GM23338 (cell line): ENCODE results near the gene TMA7. TPM values are rescaled to one million over a fixed set of nuclear protein-coding genes. Genes with fewer than 3 reads are reported as not detected.

ENCODE experiments used
- ATAC-seq: fragments of 200-7000 bp; cut with Tn5 transposase; 3 replicates; pipeline ENCODE4 v1.9.1; 2020
- DNase-seq: peaks from one replicate; pipeline ENCODE4 v3.0.0-alpha.2; 2015; ENCODE audit warnings: low spot score
- H2AFZ ChIP-seq: fragments of 200-600 bp; sonication (generic); 2 replicates; pipeline ENCODE4 v1.8.0; 2016; ENCODE audit warnings: antibody characterized with exemption, mild to moderate bottlenecking, moderate library complexity
- H3F3A ChIP-seq: fragments of 200-600 bp; sonication (generic); replicated peaks from 2 replicates; pipeline ENCODE4 v1.8.0; 2017; ENCODE audit warnings: antibody characterized with exemption, mixed run types, low read depth
- H3K27ac ChIP-seq: fragments of 200-600 bp; sonication (generic); 2 replicates; pipeline ENCODE4 v1.6.1; 2016; ENCODE audit warnings: low read depth
- H3K27me3 ChIP-seq: fragments of 200-600 bp; sonication (generic); 2 replicates; pipeline ENCODE4 v1.8.0; 2016; ENCODE audit warnings: mild to moderate bottlenecking, mixed run types, moderate library complexity; ENCODE audit not compliant: insufficient read depth
- H3K36me3 ChIP-seq: fragments of 200-600 bp; sonication (generic); 2 replicates; pipeline ENCODE4 v1.8.0; 2016; ENCODE audit warnings: mild to moderate bottlenecking; ENCODE audit not compliant: insufficient read depth
- H3K4me1 ChIP-seq: fragments of 200-600 bp; sonication (generic); 2 replicates; pipeline ENCODE4 v1.8.0; 2016; ENCODE audit warnings: mild to moderate bottlenecking, moderate library complexity; ENCODE audit not compliant: insufficient read depth
- H3K4me2 ChIP-seq: fragments of 200-600 bp; sonication (generic); 2 replicates; pipeline ENCODE4 v1.7.1; 2017; ENCODE audit warnings: mixed run types
- H3K4me3 ChIP-seq: fragments of 200-600 bp; sonication (generic); 2 replicates; pipeline ENCODE4 v1.6.1; 2016; ENCODE audit warnings: mixed run types
- H3K79me2 ChIP-seq: fragments of 200-600 bp; sonication (generic); replicated peaks from 2 replicates; pipeline ENCODE4 v1.8.0; 2017; ENCODE audit warnings: mild to moderate bottlenecking; ENCODE audit not compliant: insufficient read depth
- H3K9me2 ChIP-seq: fragments of 200-600 bp; sonication (generic); 2 replicates; pipeline ENCODE4 v1.8.0; 2017; ENCODE audit not compliant: insufficient read depth
- H4K20me1 ChIP-seq: fragments of 200-600 bp; sonication (generic); replicated peaks from 2 replicates; pipeline ENCODE4 v1.8.0; 2017; ENCODE audit warnings: mild to moderate bottlenecking; ENCODE audit not compliant: insufficient read depth
- H3K27ac Mint-ChIP-seq: 2 replicates; pipeline ENCODE4 v1.8.0; 2020; ENCODE audit warnings: inconsistent platforms, mild to moderate bottlenecking, moderate library complexity, mixed read lengths
- H3K27me3 Mint-ChIP-seq: 3 replicates; pipeline ENCODE4 v1.8.0; 2022; ENCODE audit warnings: low read depth, mild to moderate bottlenecking, moderate library complexity, mixed read lengths, inconsistent platforms; ENCODE audit not compliant: insufficient read depth, poor library complexity
- H3K36me3 Mint-ChIP-seq: 3 replicates; pipeline ENCODE4 v1.8.0; 2021; ENCODE audit warnings: low read depth, mild to moderate bottlenecking, inconsistent platforms, moderate library complexity, mixed read lengths
- H3K4me1 Mint-ChIP-seq: 3 replicates; pipeline ENCODE4 v1.8.0; 2020; ENCODE audit warnings: mild to moderate bottlenecking, inconsistent platforms, mixed read lengths
- H3K4me3 Mint-ChIP-seq: 3 replicates; pipeline ENCODE4 v1.8.0; 2021; ENCODE audit warnings: moderate library complexity, mild to moderate bottlenecking, inconsistent platforms, mixed read lengths
- H3K9me3 Mint-ChIP-seq: 3 replicates; pipeline ENCODE4 v1.8.0; 2020; ENCODE audit warnings: moderate library complexity, mild to moderate bottlenecking, inconsistent platforms, mixed read lengths
- CREB1 ChIP-seq: fragments of 250-450 bp; sonication (Bioruptor Pico); IDR thresholded peaks from 2 replicates; pipeline ENCODE4 v1.5.0; 2020; ENCODE audit warnings: low read depth, mild to moderate bottlenecking, moderate library complexity
- ETS1 ChIP-seq: IDR thresholded peaks from 2 replicates; pipeline ENCODE4 v1.6.1; 2016; ENCODE audit warnings: antibody characterized with exemption
- POLR2AphosphoS5 ChIP-seq: IDR thresholded peaks from 2 replicates; pipeline ENCODE4 v1.6.1; 2016; ENCODE audit warnings: antibody characterized with exemption, low read depth
- polyA plus RNA-seq: library from polyadenylated mRNA; unstranded; fragments of >200 nt; fragmentation: Nextera tagmentation; extraction: Ambion mirVana; gene quantifications from 2 replicates; pipeline ENCODE4 v1.2.1, GENCODE V29; 2016
- total RNA-seq: library from RNA; depleted of rRNA; stranded (reverse); fragments of >200 nt; shearing (Covaris generic); gene quantifications from 2 replicates; pipeline ENCODE4 v1.2.3, GENCODE V29; 2014
- TF ChIP-seq, protein P1 (sequence below), 2 experiments: fragments of 200-600 bp in 1 of 2; sonication (generic) in 1 of 2; conservative IDR thresholded peaks; 2 replicates each; pipeline versions ENCODE4 v1.5.1 to v1.6.1; 2016 to 2017; ENCODE audit warnings: antibody characterized with exemption in 2 of 2, low read depth in 2 of 2, mild to moderate bottlenecking in 2 of 2, moderate library complexity in 1 of 2
- TF ChIP-seq, protein P2 (sequence below): fragments of 250-450 bp; sonication (Bioruptor Pico); IDR thresholded peaks from 2 replicates; pipeline ENCODE4 v1.5.0; 2020; ENCODE audit warnings: mild to moderate bottlenecking, moderate library complexity
- TF ChIP-seq, protein P3 (sequence below): IDR thresholded peaks from one replicate; pipeline ENCODE4 v1.6.1; 2018; ENCODE audit warnings: antibody characterized with exemption; ENCODE audit not compliant: unreplicated experiment

TMA7 gene
- total and polyA plus RNA-seq, 2 experiments from 2014 or later, result 419 to 2,089 TPM

GRCh38 chr3:48422681-48423080 is 17.4 kb upstream of the TMA7 start (continued):
- TF ChIP-seq, protein P1, sequence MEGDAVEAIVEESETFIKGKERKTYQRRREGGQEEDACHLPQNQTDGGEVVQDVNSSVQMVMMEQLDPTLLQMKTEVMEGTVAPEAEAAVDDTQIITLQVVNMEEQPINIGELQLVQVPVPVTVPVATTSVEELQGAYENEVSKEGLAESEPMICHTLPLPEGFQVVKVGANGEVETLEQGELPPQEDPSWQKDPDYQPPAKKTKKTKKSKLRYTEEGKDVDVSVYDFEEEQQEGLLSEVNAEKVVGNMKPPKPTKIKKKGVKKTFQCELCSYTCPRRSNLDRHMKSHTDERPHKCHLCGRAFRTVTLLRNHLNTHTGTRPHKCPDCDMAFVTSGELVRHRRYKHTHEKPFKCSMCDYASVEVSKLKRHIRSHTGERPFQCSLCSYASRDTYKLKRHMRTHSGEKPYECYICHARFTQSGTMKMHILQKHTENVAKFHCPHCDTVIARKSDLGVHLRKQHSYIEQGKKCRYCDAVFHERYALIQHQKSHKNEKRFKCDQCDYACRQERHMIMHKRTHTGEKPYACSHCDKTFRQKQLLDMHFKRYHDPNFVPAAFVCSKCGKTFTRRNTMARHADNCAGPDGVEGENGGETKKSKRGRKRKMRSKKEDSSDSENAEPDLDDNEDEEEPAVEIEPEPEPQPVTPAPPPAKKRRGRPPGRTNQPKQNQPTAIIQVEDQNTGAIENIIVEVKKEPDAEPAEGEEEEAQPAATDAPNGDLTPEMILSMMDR (conservative IDR thresholded peaks at IDR 0.05; ENCODE audit: low read depth in 2 of 2), result no peak
- no peak for TF ChIP-seq CREB1 (CRISPR knock-in tag)
- TF ChIP-seq ETS1, result no peak

DNA sequence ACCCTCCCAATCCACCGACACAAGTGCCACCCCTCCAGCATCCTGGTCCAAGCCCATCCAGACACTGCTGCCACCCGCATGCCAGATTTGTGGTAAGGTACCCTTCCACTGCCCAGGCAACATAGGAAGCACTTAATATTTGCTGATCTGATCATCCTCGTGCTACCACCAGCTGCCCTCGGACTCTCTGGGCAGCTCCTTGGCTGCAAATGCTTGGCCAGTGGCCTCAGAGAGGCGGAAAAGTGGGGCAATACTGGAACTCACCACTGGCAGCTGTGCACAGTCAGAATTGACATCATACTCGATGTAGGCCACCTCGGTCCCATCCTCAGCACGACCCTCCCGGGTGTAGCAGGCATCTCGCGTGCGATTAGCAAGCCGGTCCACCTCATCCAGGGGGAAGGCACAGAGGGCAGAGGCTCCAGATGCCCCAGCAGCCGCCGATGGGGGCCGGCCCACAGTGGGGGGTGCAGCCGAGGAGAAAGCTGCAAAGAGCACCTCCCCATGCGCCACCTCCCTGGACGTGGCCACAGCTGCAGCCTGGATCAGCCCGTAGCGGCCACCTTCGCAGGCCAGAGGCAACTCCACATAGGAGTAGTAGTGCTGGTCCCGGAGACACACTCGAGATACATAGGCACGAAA is 16.7 kb upstream of the TMA7 start:
- TF ChIP-seq, protein P2, sequence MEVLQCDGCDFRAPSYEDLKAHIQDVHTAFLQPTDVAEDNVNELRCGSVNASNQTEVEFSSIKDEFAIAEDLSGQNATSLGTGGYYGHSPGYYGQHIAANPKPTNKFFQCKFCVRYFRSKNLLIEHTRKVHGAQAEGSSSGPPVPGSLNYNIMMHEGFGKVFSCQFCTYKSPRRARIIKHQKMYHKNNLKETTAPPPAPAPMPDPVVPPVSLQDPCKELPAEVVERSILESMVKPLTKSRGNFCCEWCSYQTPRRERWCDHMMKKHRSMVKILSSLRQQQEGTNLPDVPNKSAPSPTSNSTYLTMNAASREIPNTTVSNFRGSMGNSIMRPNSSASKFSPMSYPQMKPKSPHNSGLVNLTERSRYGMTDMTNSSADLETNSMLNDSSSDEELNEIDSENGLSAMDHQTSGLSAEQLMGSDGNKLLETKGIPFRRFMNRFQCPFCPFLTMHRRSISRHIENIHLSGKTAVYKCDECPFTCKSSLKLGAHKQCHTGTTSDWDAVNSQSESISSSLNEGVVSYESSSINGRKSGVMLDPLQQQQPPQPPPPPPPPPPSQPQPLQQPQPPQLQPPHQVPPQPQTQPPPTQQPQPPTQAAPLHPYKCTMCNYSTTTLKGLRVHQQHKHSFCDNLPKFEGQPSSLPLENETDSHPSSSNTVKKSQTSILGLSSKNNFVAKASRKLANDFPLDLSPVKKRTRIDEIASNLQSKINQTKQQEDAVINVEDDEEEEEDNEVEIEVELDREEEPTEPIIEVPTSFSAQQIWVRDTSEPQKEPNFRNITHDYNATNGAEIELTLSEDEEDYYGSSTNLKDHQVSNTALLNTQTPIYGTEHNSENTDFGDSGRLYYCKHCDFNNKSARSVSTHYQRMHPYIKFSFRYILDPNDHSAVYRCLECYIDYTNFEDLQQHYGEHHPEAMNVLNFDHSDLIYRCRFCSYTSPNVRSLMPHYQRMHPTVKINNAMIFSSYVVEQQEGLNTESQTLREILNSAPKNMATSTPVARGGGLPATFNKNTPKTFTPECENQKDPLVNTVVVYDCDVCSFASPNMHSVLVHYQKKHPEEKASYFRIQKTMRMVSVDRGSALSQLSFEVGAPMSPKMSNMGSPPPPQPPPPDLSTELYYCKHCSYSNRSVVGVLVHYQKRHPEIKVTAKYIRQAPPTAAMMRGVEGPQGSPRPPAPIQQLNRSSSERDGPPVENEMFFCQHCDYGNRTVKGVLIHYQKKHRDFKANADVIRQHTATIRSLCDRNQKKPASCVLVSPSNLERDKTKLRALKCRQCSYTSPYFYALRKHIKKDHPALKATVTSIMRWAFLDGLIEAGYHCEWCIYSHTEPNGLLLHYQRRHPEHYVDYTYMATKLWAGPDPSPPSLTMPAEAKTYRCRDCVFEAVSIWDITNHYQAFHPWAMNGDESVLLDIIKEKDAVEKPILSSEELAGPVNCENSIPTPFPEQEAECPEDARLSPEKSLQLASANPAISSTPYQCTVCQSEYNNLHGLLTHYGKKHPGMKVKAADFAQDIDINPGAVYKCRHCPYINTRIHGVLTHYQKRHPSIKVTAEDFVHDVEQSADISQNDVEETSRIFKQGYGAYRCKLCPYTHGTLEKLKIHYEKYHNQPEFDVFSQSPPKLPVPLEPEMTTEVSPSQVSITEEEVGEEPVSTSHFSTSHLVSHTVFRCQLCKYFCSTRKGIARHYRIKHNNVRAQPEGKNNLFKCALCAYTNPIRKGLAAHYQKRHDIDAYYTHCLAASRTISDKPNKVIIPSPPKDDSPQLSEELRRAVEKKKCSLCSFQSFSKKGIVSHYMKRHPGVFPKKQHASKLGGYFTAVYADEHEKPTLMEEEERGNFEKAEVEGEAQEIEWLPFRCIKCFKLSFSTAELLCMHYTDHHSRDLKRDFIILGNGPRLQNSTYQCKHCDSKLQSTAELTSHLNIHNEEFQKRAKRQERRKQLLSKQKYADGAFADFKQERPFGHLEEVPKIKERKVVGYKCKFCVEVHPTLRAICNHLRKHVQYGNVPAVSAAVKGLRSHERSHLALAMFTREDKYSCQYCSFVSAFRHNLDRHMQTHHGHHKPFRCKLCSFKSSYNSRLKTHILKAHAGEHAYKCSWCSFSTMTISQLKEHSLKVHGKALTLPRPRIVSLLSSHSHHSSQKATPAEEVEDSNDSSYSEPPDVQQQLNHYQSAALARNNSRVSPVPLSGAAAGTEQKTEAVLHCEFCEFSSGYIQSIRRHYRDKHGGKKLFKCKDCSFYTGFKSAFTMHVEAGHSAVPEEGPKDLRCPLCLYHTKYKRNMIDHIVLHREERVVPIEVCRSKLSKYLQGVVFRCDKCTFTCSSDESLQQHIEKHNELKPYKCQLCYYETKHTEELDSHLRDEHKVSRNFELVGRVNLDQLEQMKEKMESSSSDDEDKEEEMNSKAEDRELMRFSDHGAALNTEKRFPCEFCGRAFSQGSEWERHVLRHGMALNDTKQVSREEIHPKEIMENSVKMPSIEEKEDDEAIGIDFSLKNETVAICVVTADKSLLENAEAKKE (CRISPR knock-in tag), result no peak
- TF ChIP-seq, protein P3, sequence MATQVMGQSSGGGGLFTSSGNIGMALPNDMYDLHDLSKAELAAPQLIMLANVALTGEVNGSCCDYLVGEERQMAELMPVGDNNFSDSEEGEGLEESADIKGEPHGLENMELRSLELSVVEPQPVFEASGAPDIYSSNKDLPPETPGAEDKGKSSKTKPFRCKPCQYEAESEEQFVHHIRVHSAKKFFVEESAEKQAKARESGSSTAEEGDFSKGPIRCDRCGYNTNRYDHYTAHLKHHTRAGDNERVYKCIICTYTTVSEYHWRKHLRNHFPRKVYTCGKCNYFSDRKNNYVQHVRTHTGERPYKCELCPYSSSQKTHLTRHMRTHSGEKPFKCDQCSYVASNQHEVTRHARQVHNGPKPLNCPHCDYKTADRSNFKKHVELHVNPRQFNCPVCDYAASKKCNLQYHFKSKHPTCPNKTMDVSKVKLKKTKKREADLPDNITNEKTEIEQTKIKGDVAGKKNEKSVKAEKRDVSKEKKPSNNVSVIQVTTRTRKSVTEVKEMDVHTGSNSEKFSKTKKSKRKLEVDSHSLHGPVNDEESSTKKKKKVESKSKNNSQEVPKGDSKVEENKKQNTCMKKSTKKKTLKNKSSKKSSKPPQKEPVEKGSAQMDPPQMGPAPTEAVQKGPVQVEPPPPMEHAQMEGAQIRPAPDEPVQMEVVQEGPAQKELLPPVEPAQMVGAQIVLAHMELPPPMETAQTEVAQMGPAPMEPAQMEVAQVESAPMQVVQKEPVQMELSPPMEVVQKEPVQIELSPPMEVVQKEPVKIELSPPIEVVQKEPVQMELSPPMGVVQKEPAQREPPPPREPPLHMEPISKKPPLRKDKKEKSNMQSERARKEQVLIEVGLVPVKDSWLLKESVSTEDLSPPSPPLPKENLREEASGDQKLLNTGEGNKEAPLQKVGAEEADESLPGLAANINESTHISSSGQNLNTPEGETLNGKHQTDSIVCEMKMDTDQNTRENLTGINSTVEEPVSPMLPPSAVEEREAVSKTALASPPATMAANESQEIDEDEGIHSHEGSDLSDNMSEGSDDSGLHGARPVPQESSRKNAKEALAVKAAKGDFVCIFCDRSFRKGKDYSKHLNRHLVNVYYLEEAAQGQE, result no peak
- TF ChIP-seq POLR2AphosphoS5, result no peak
- TF ChIP-seq, protein P1 (conservative IDR thresholded peaks at IDR 0.05; ENCODE audit: low read depth in 2 of 2), result no peak
- Histone ChIP-seq H2AFZ (no peak overlapping the region), H3K27ac (no peak overlapping the region), H4K20me1 (peaks cover 33% of the 10 kb centered on the region), H3K9me2 (no peaks in the 10 kb centered on the region), H3K4me1 (peaks cover 18% of the 10 kb centered on the region), H3F3A (no peaks in the 10 kb centered on the region; the same call in 1 of the 2 replicates), H3K4me2 (no peak overlapping the region), H3K4me3 (no peak overlapping the region), H3K79me2 (peaks cover 61% of the 10 kb centered on the region), H3K36me3 (no peaks in the 10 kb centered on the region; the same call in 1 of the 2 replicates), H3K27me3 (no peaks in the 10 kb centered on the region)
- Mint-ChIP-seq H3K36me3 (peaks cover 47% of the 10 kb centered on the region), H3K4me3 (no peak overlapping the region; the same call in 2 of the 3 replicates), H3K27ac (no peak overlapping the region; the same call in 1 of the 2 replicates), H3K9me3 (peaks cover 3% of the 10 kb centered on the region; the same call in 1 of the 3 replicates), H3K4me1 (peaks cover 37% of the 10 kb centered on the region), H3K27me3 (peaks cover 14% of the 10 kb centered on the region)
- ATAC-seq (no peak), DNase-seq (no peak)
